HEK293 (cell line): ENCODE results near the gene LAMC2.
A peak's percentile ranks its signal among the peaks of the same experiment; 100 is the strongest.

ENCODE experiments used
- CTCF ChIA-PET: fragments of 350-600 bp; formaldehyde crosslinking; extraction: SDS; loops from one replicate; lab custom pipeline; 2021; ENCODE audit warnings: antibody characterized with exemption; lab: Yijun Ruan, JAX
- POLR2A ChIA-PET: fragments of 300-600 bp; formaldehyde crosslinking; extraction: SDS; loops from one replicate; lab custom pipeline; 2020; ENCODE audit warnings: antibody characterized with exemption, inconsistent platforms; lab: Yijun Ruan, JAX
- H3K27ac ChIP-seq: fragments of 200-500 bp; sonication (Bioruptor generic); 2 replicates; pipeline ENCODE4 v1.5.1; 2014; ENCODE audit warnings: low read depth, low read length, control low read depth, inconsistent platforms; ENCODE audit errors: extremely low read depth
- H3K36me3 ChIP-seq, 2 experiments: fragments of 200-500 bp in 1 of 2; sonication (Bioruptor generic) in 1 of 2; 1 replicate in 1 of 2; 2 replicates in 1 of 2; pipeline ENCODE4 v1.5.1; 2014 to 2017; ENCODE audit warnings: inconsistent platforms in 2 of 2, low read length in 2 of 2; ENCODE audit not compliant: control insufficient read depth in 2 of 2, insufficient read depth in 1 of 2
- H3K4me1 ChIP-seq: fragments of 200-500 bp; sonication (Bioruptor generic); 2 replicates; pipeline ENCODE4 v1.5.1; 2014; ENCODE audit warnings: mild to moderate bottlenecking, low read length, inconsistent platforms; ENCODE audit not compliant: control insufficient read depth, insufficient read depth
- H3K4me3 ChIP-seq: 2 replicates; pipeline ENCODE4 v1.5.1; 2011; ENCODE audit warnings: low read depth, mild to moderate bottlenecking, control low read depth, low read length, moderate library complexity
- H3K9me3 ChIP-seq: fragments of 200-500 bp; sonication (Bioruptor generic); 2 replicates; pipeline ENCODE4 v1.5.1; 2014; ENCODE audit warnings: low read depth, low read length, inconsistent platforms; ENCODE audit not compliant: control insufficient read depth, insufficient read depth
- FEZF1 ChIP-seq: fragments of 450-650 bp; formaldehyde crosslinking; IDR thresholded peaks from 2 replicates; pipeline ENCODE4 v1.5.1; 2016; ENCODE audit warnings: missing biosample characterization, missing genetic modification characterization
- IKZF3 ChIP-seq: fragments of 450-650 bp; IDR thresholded peaks from 2 replicates; pipeline ENCODE4 v1.5.0; 2018; ENCODE audit warnings: missing biosample characterization, mild to moderate bottlenecking, missing genetic modification characterization, moderate library complexity
- OSR2 ChIP-seq: fragments of 450-650 bp; formaldehyde crosslinking; IDR thresholded peaks from 2 replicates; pipeline ENCODE4 v1.5.1; 2016; ENCODE audit warnings: missing biosample characterization, missing genetic modification characterization
- SCRT2 ChIP-seq: fragments of 450-650 bp; formaldehyde crosslinking; IDR thresholded peaks from 2 replicates; pipeline ENCODE4 v1.5.1; 2016; ENCODE audit warnings: missing biosample characterization, missing genetic modification characterization
- SP7 ChIP-seq: fragments of 450-650 bp; formaldehyde crosslinking; IDR thresholded peaks from 2 replicates; pipeline ENCODE4 v1.5.1; 2016; ENCODE audit warnings: missing biosample characterization, missing genetic modification characterization
- ZBTB10 ChIP-seq: fragments of 450-650 bp; formaldehyde crosslinking; IDR thresholded peaks from 2 replicates; pipeline ENCODE4 v1.5.1; 2016; ENCODE audit warnings: missing biosample characterization, missing genetic modification characterization
- ZFP37 ChIP-seq: fragments of 450-650 bp; formaldehyde crosslinking; IDR thresholded peaks from 2 replicates; pipeline ENCODE4 v1.5.1; 2016; ENCODE audit warnings: missing biosample characterization, missing genetic modification characterization
- ZNF16 ChIP-seq: fragments of 450-650 bp; formaldehyde crosslinking; IDR thresholded peaks from 2 replicates; pipeline ENCODE4 v1.5.1; 2016; ENCODE audit warnings: low read depth, missing biosample characterization, missing genetic modification characterization
- ZNF266 ChIP-seq: fragments of 450-650 bp; formaldehyde crosslinking; IDR thresholded peaks from 2 replicates; pipeline ENCODE4 v1.5.1; 2016; ENCODE audit warnings: missing biosample characterization, missing genetic modification characterization, low read depth
- ZNF366 ChIP-seq: fragments of 450-650 bp; formaldehyde crosslinking; conservative IDR thresholded peaks from 2 replicates; pipeline ENCODE4 v1.5.1; 2016; ENCODE audit warnings: missing biosample characterization, missing genetic modification characterization
- ZNF423 ChIP-seq: fragments of 450-650 bp; formaldehyde crosslinking; IDR thresholded peaks from 2 replicates; pipeline ENCODE4 v1.5.1; 2016; ENCODE audit warnings: missing biosample characterization, missing genetic modification characterization
- ZNF530 ChIP-seq: fragments of 450-650 bp; formaldehyde crosslinking; IDR thresholded peaks from 2 replicates; pipeline ENCODE4 v1.5.1; 2016; ENCODE audit warnings: low read depth, missing biosample characterization, missing genetic modification characterization
- ZNF560 ChIP-seq: fragments of 450-650 bp; formaldehyde crosslinking; IDR thresholded peaks from 2 replicates; pipeline ENCODE4 v1.5.1; 2017; ENCODE audit warnings: missing biosample characterization, missing genetic modification characterization, borderline replicate concordance
- ZNF571 ChIP-seq: fragments of 450-650 bp; formaldehyde crosslinking; IDR thresholded peaks from 2 replicates; pipeline ENCODE4 v1.5.0; 2017; ENCODE audit warnings: missing biosample characterization, missing genetic modification characterization
- TF ChIP-seq, protein P1 (sequence below): fragments of 450-650 bp; formaldehyde crosslinking; IDR thresholded peaks from 2 replicates; pipeline ENCODE4 v1.5.1; 2016; ENCODE audit warnings: missing biosample characterization, missing genetic modification characterization
- TF ChIP-seq, protein P2 (sequence below): fragments of 450-650 bp; formaldehyde crosslinking; IDR thresholded peaks from 2 replicates; pipeline ENCODE4 v1.5.1; 2016; ENCODE audit warnings: missing biosample characterization, missing genetic modification characterization
- TF ChIP-seq, protein P3 (sequence below): fragments of 450-650 bp; formaldehyde crosslinking; IDR thresholded peaks from 2 replicates; pipeline ENCODE4 v1.5.1; 2016; ENCODE audit warnings: missing biosample characterization, missing genetic modification characterization, low read depth

The LAMC2 gene

DNA sequence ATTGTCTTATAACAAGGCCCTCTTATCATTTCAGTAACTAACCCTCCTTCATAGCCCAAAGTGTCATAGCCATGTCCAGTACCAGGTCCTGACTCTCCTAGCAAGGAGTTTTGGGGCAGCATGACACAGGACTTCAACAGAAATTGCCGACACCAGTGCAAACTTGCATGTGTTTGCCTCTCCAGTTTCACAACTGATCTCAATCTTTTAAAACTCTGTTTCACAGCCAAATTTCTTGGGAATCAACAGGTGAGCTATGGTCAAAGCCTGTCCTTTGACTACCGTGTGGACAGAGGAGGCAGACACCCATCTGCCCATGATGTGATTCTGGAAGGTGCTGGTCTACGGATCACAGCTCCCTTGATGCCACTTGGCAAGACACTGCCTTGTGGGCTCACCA lies 36.8 kb downstream of the LAMC2 start:
- ChIA-PET CTCF (interaction anchor here (0.6 to 12.6 kb wide), 3 partner anchors 16 to 479 kb away, joined by 3 to 135 read pairs (median 4); no protein-coding TSS in a partner anchor), POLR2A (no interaction called here)
- Histone ChIP-seq H3K9me3 (no peaks in the 10 kb centered on the region), H3K4me1 (peaks cover 15% of the 10 kb centered on the region), H3K27ac (no peak overlapping the region), H3K36me3 (no peaks in the 10 kb centered on the region), H3K4me3 (no peak overlapping the region)
- TF ChIP-seq OSR2 (tag by site-specific recombination): no peak
- TF ChIP-seq SCRT2 (tag by site-specific recombination): peak; percentile 90

DNA sequence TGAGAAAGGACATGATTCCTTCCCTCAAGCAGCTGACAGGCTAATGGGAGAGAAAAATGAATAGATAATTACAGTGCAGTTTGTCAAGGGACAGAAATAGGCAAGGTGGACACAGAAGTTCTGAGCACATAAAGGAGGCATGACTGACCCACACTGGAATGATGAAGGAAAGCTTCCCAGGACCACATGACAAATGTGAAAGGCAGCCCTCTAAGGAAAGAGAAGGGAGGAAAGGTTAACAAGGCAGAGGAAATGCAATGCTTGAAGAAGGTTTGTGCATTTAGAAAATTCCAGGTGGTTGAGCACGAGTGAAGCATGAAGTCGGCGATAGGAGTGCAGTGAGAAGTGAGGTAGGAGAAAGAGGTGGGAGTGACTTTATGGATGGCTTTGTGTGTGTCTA lies 37.4 kb downstream of the LAMC2 start:
- Histone ChIP-seq H3K4me3 (no peak overlapping the region), H3K9me3 (no peaks in the 10 kb centered on the region), H3K4me1 (peaks cover 14% of the 10 kb centered on the region), H3K36me3 (no peaks in the 10 kb centered on the region), H3K27ac (no peak overlapping the region)
- TF ChIP-seq FEZF1 (no peak), ZNF560 (tag by site-specific recombination) (no peak), ZNF423 (no peak), ZNF571 (tag by site-specific recombination) (no peak), SP7 (no peak), ZNF16 (no peak), ZNF530 (tag by site-specific recombination) (no peak)
- TF ChIP-seq, protein P1, sequence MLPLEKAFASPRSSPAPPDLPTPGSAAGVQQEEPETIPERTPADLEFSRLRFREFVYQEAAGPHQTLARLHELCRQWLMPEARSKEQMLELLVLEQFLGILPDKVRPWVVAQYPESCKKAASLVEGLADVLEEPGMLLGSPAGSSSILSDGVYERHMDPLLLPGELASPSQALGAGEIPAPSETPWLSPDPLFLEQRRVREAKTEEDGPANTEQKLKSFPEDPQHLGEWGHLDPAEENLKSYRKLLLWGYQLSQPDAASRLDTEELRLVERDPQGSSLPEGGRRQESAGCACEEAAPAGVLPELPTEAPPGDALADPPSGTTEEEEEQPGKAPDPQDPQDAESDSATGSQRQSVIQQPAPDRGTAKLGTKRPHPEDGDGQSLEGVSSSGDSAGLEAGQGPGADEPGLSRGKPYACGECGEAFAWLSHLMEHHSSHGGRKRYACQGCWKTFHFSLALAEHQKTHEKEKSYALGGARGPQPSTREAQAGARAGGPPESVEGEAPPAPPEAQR (tag by site-specific recombination): no peak
- TF ChIP-seq, protein P2, sequence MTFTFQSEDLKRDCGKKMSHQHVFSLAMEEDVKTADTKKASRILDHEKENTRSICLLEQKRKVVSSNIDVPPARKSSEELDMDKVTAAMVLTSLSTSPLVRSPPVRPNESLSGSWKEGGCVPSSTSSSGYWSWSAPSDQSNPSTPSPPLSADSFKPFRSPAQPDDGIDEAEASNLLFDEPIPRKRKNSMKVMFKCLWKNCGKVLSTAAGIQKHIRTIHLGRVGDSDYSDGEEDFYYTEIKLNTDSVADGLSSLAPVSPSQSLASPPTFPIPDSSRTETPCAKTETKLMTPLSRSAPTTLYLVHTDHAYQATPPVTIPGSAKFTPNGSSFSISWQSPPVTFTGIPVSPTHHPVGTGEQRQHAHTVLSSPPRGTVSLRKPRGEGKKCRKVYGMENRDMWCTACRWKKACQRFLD (tag by site-specific recombination): no peak
- CTCF ChIA-PET: interaction anchor here (0.6 to 12.6 kb wide), 3 partner anchors 16 to 478 kb away, joined by 3 to 135 read pairs (median 4); no protein-coding TSS in a partner anchor
- POLR2A ChIA-PET: no interaction called here

DNA sequence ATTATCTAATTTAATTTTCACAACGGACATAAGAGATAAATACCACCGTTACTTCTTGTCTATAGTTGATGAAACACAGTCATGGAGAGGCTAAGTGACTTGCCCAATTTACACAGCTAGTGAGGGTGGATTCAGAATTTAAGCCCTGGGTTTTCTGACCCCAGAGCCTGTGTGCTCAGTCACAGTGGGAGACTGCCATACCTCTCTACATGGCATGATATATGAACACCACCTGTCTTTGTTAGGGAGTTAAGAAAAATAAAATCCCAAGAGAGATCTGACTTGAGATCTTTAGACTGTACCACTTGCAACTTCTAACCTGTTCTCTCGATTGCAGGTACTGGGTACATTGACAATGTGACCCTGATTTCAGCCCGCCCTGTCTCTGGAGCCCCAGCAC lies 40.3 kb downstream of the LAMC2 start:
- H3K4me3 ChIP-seq: no peak overlapping the region
- TF ChIP-seq SCRT2 (tag by site-specific recombination): no peak
- no peak for TF ChIP-seq ZFP37 (tag by site-specific recombination)
- no peak for TF ChIP-seq ZNF266 (tag by site-specific recombination)
- no peak for TF ChIP-seq ZBTB10 (tag by site-specific recombination)
- TF ChIP-seq ZNF571 (tag by site-specific recombination): no peak
- TF ChIP-seq, protein P3, sequence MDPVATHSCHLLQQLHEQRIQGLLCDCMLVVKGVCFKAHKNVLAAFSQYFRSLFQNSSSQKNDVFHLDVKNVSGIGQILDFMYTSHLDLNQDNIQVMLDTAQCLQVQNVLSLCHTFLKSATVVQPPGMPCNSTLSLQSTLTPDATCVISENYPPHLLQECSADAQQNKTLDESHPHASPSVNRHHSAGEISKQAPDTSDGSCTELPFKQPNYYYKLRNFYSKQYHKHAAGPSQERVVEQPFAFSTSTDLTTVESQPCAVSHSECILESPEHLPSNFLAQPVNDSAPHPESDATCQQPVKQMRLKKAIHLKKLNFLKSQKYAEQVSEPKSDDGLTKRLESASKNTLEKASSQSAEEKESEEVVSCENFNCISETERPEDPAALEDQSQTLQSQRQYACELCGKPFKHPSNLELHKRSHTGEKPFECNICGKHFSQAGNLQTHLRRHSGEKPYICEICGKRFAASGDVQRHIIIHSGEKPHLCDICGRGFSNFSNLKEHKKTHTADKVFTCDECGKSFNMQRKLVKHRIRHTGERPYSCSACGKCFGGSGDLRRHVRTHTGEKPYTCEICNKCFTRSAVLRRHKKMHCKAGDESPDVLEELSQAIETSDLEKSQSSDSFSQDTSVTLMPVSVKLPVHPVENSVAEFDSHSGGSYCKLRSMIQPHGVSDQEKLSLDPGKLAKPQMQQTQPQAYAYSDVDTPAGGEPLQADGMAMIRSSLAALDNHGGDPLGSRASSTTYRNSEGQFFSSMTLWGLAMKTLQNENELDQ (tag by site-specific recombination): no peak
- no peak for TF ChIP-seq ZNF366
- no peak for TF ChIP-seq IKZF3
- H3K9me3 ChIP-seq: no peaks in the 10 kb centered on the region
- no peaks in the 10 kb centered on the region for H3K36me3 ChIP-seq
- H3K27ac ChIP-seq: no peak overlapping the region
- CTCF ChIA-PET: interaction anchor here (0.6 to 12.6 kb wide), 6 partner anchors 10 to 603 kb away, joined by 3 to 135 read pairs (median 4); no protein-coding TSS in a partner anchor
- POLR2A ChIA-PET: interaction anchor here (0.6 to 1.4 kb wide), 2 partner anchors 8 to 94 kb away, joined by 4 to 7 read pairs; no protein-coding TSS in a partner anchor
- H3K4me1 ChIP-seq: no peaks in the 10 kb centered on the region
